Bone marrow (tissue), 2 donors: ENCODE results near the gene TRMU.
"Not testable (repeated sequence)": the region's sequence is repeated elsewhere in the genome, so short reads cannot be mapped to it uniquely, and the experiment has no call there.

Source experiments
- DNase-seq, 2 donors: peaks; one replicate each; lab custom pipeline; 2025; lab: John Stamatoyannopoulos, UW

Gene TRMU

GRCh38 chr22:46388647-46389046, 53.1 kb downstream of the TRMU start:
- DNase-seq, result no peak

DNA sequence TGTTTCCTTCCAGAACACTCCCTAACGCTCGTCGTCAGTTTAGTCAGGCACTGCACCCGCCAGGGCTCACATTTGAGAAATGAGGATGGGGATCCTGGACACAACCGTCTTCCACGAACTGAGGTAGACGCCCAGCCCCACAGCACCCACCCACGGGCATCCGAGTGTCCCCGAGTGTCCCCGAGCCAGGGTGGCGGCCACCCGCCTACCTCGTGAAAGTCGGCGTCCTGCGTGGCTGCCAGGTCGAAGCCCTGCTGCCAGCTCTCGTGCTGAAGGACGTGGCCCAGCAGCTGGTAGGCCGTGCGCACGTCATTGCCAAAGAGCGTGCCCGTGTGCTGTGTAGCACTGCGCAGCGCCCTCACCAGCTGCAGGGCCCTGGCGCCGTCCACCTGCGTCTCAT, 53.6 kb downstream of the TRMU start:
- no peak for DNase-seq

- no peak for DNase-seq
Observed at GRCh38 chr22:46390105-46390651, 54.7 kb downstream of the TRMU start.

GRCh38 chr22:46390652-46391301, 55.3 kb downstream of the TRMU start:
- DNase-seq, result no peak

DNA sequence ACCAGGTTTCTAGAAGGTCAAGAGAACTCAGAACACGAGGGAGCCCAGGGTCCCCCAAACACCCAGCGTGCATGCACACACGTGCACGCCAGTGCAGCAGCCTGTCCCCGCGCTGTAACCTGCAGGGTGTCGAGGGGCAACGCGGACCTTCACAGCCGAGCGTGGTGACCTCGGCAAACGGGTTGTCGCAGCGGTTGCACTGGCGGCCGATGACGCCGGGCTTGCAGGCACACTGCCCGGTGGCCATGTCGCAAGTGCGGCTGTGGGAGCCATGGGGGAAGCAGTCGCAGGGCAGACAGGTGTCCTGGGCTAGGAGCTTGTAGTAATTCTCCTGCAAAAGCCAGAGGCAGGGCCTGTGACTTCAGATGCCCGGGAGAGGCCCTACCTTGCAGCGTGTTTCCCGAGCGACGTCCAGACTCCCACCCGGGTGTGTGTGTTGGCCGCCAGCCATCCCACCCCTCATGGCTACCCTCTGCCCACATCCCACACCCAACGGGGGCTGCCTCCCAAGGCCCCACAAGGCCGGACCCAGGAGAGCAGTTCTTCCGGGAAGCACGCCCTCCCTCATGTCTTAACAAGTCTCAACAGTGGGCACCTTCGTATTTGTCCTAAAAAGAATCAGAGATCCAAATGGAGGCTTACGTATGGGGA, 56.1 kb downstream of the TRMU start:
- no peak for DNase-seq

- DNase-seq, result no peak
Observed at GRCh38 chr22:46392137-46392844, 56.8 kb downstream of the TRMU start.

GRCh38 chr22:46393873-46394272, 58.4 kb downstream of the TRMU start:
- no peak for DNase-seq

- no peak for DNase-seq
Observed at GRCh38 chr22:46394622-46395021, 59.1 kb downstream of the TRMU start.

- DNase-seq, result no peak
Observed at GRCh38 chr22:46395145-46395544, 59.6 kb downstream of the TRMU start.

- not testable (repeated sequence) for DNase-seq
Observed at GRCh38 chr22:46397049-46397448, 61.5 kb downstream of the TRMU start.

- no peak for DNase-seq
Observed at GRCh38 chr22:46397514-46397913, 62.0 kb downstream of the TRMU start.

DNA sequence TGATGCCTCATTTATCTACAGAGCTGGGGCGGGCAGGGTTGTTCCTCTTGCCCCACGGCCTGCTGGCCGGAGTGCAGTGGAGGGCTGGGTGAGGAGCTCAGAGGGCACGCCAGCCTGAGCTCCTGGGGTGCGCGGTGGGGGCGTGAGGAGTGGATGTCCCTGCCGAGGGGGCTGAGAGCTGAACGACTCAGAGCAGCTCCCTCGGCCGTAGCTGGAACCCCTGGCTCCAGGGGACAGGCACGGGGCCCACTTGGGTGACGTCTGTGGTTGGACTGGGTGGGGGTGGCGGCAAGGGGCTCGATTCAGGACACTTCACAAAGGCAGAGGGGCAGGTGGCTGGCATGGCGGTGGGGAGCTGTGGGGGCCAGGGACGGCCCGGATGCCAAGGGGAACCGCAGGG, 62.4 kb downstream of the TRMU start:
- no peak for DNase-seq

DNA sequence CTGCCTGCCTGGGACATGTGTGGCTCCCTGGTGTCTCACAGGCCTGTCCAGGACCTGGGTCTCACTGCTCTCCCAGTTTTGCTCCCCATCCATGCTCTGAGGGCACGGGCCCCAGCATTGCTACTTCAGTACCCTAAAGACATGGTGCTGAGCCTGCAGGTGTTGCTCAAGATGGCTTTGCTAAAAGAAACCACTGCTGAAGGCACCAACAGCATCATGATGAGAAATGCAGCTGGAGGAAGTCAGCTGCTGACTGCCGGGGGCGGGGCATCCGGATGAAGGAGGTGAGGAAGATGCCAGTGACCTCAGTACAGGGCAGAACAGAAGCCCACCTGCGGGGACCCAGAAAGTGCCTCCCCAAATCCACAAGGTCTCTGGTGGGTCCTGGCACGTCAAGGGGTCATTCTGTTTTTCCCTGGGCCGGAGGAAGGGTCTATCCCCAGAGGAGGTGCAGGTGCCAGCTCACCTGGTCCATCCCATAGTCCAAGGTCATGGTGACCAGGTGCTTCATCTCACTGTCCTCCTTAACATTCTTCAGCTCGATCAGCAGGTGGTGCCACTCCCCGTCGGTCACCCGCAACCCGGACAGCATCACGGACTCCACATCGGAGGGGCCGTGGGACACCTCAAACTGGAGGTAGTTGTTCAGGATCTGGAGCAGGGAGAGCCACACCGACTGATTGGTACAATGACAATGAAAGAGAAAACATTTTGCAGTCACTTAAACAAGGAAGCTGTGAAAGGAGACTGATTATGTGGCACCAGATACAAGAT, 63.9 kb downstream of the TRMU start:
- DNase-seq, result no peak

- no peak for DNase-seq
Observed at GRCh38 chr22:46401370-46401769, 65.9 kb downstream of the TRMU start.

DNA sequence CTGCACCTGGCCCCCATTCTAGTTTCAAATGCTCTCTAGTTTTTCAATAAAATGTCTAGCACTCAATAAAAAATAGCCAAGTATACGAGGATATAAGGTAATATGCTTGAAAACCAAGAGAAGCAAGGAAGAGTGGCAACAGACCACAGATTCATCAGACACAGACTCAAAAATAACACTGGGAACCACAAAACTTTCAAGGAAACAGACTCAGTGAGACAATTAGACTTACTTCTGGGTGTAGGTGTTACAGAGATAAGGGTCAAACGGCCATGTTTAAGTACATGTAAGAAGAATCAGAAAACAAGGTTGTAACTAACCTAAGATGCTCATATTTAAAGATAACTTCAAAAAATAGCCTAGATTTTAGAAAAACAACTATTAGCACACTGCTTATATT, 67.0 kb downstream of the TRMU start:
- no peak for DNase-seq

GRCh38 chr22:46403880-46404279, 68.4 kb downstream of the TRMU start:
- not testable (repeated sequence) for DNase-seq

DNA sequence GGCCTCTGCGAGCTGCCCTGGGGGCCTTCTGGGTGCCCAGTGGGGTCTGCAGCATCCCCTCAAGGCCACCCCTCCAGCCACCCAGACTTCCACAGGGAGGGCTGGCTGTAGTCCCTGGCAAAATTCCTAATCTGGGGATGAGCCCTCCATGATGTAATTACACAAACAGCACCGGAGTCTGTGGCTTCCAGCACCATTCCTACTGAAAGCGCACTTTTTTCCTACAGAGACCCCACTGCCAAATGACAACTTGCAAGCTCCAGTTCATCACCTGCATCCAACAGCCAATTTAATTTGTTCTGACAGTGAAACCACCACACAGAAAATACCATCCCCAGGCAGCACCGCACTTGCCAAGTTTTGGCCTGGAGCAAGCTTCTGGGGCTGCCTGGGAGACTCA, 70.4 kb downstream of the TRMU start:
- DNase-seq, result no peak

DNA sequence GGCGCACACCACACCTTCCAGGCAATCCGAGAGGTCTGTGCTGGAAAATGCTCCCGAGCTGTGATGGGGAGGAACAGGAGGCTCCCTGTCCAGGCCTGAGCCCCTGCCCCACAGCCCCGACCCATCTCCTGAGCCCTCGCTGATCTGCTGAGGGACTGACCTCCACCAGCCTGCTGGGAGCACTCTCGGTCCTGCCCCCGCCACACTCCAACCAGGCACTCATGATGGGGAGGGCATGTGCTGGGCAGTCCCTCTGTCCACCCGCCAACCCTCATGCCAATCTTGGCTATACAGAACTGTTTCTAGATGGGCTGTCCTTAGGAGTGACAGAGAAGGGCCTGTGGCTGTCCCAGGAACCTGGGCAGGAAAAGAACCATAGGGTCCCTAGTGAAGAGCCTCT, 70.8 kb downstream of the TRMU start:
- no peak for DNase-seq

GRCh38 chr22:46406791-46407190, 71.3 kb downstream of the TRMU start:
- no peak for DNase-seq
